Neural cell (in vitro differentiated cells): ENCODE data around the gene NEK6. TPM values are rescaled to one million over a fixed set of nuclear protein-coding genes. Genes with fewer than 3 reads are reported as not detected.

ENCODE experiments used
- H2AFZ ChIP-seq: fragments of 200-600, 300-800 bp; sonication (generic), shearing (Covaris generic); 2 replicates; pipeline ENCODE4 v1.6.0; 2014; ENCODE audit warnings: low read depth, mild to moderate bottlenecking, antibody characterized with exemption, low read length, moderate library complexity
- H3F3A ChIP-seq: fragments of 200-600 bp; shearing (Covaris generic); 2 replicates; pipeline ENCODE4 v1.6.1; 2016; ENCODE audit warnings: mild to moderate bottlenecking, moderate library complexity, mixed read lengths, antibody characterized with exemption, low read length; ENCODE audit not compliant: insufficient read depth, poor library complexity, severe bottlenecking
- H3K27ac ChIP-seq: fragments of 200-600, 300-800 bp; sonication (generic), shearing (Covaris generic); 2 replicates; pipeline ENCODE4 v1.5.1; 2014; ENCODE audit warnings: mild to moderate bottlenecking, low read length, moderate library complexity
- H3K27me3 ChIP-seq: fragments of 300-800, 200-600 bp; sonication (generic), shearing (Covaris generic); 2 replicates; pipeline ENCODE4 v1.6.0; 2014; ENCODE audit warnings: mild to moderate bottlenecking, low read depth, low read length, moderate library complexity; ENCODE audit not compliant: insufficient read depth
- H3K36me3 ChIP-seq: fragments of 300-800, 200-600 bp; sonication (generic), shearing (Covaris generic); 2 replicates; pipeline ENCODE4 v1.5.1; 2014; ENCODE audit warnings: mild to moderate bottlenecking, antibody characterized with exemption, low read length, moderate library complexity; ENCODE audit not compliant: insufficient read depth
- H3K4me2 ChIP-seq: fragments of 300-800, 200-600 bp; sonication (generic), shearing (Covaris generic); 2 replicates; pipeline ENCODE4 v1.6.0; 2014; ENCODE audit warnings: mild to moderate bottlenecking, low read length
- H3K4me3 ChIP-seq: fragments of 300-800, 200-600 bp; sonication (generic), shearing (Covaris generic); 2 replicates; pipeline ENCODE4 v1.5.1; 2014; ENCODE audit warnings: mild to moderate bottlenecking, low read length, moderate library complexity
- H3K79me2 ChIP-seq: fragments of 200-600 bp; shearing (Covaris generic); replicated peaks from 2 replicates; pipeline ENCODE4 v1.6.0; 2014; ENCODE audit warnings: mild to moderate bottlenecking, low read length, moderate library complexity; ENCODE audit not compliant: insufficient read depth
- H3K9ac ChIP-seq: fragments of 300-800, 200-600 bp; sonication (generic), shearing (Covaris generic); 2 replicates; pipeline ENCODE4 v1.6.1; 2016; ENCODE audit warnings: mild to moderate bottlenecking, low read length, mixed read lengths
- H3K9me2 ChIP-seq: fragments of 200-600 bp; shearing (Covaris generic); 2 replicates; pipeline ENCODE4 v1.6.1; 2016; ENCODE audit warnings: mild to moderate bottlenecking, low read length, mixed read lengths; ENCODE audit not compliant: insufficient read depth
- H3K9me3 ChIP-seq: fragments of 200-600, 300-800 bp; sonication (generic), shearing (Covaris generic); 2 replicates; pipeline ENCODE4 v1.6.1; 2016; ENCODE audit warnings: mild to moderate bottlenecking, mixed run types, low read length, moderate library complexity, mixed read lengths
- H4K20me1 ChIP-seq: fragments of 200-600 bp; shearing (Covaris generic); 2 replicates; pipeline ENCODE4 v1.6.1; 2016; ENCODE audit warnings: mild to moderate bottlenecking, mixed run types; ENCODE audit not compliant: insufficient read depth
- CTCF ChIP-seq: fragments of 450-650 bp; IDR thresholded peaks from 2 replicates; pipeline ENCODE4 v1.5.1; 2014; ENCODE audit warnings: antibody characterized with exemption, mild to moderate bottlenecking, moderate library complexity; ENCODE audit not compliant: poor library complexity, severe bottlenecking
- EP300 ChIP-seq: fragments of 450-650 bp; conservative IDR thresholded peaks from 2 replicates; pipeline ENCODE4 v1.6.1; 2014; ENCODE audit warnings: antibody characterized with exemption, mild to moderate bottlenecking, moderate library complexity; ENCODE audit not compliant: poor library complexity, severe bottlenecking
- EZH2 ChIP-seq: fragments of 200-600, 300-800 bp; shearing (Covaris generic), sonication (generic); IDR thresholded peaks from 2 replicates; pipeline ENCODE4 v1.6.1; 2014; ENCODE audit warnings: antibody characterized with exemption, low read length, borderline replicate concordance, mild to moderate bottlenecking; ENCODE audit not compliant: insufficient read depth, poor library complexity, severe bottlenecking
- MXI1 ChIP-seq: fragments of 450-650 bp; conservative IDR thresholded peaks from 2 replicates; pipeline ENCODE4 v1.6.1; 2014; ENCODE audit warnings: antibody characterized with exemption, mild to moderate bottlenecking; ENCODE audit not compliant: poor library complexity, severe bottlenecking
- POLR2AphosphoS5 ChIP-seq: IDR thresholded peaks from 2 replicates; pipeline ENCODE4 v1.6.1; 2012
- RAD21 ChIP-seq: fragments of 450-650 bp; conservative IDR thresholded peaks from 2 replicates; pipeline ENCODE4 v1.6.1; 2014; ENCODE audit warnings: antibody characterized with exemption, mild to moderate bottlenecking, moderate library complexity
- REST ChIP-seq: IDR thresholded peaks from 2 replicates; pipeline ENCODE4 v1.6.1; 2012; ENCODE audit warnings: borderline replicate concordance
- SMC3 ChIP-seq: fragments of 450-650 bp; conservative IDR thresholded peaks from 2 replicates; pipeline ENCODE4 v1.6.1; 2014; ENCODE audit warnings: antibody characterized with exemption, mild to moderate bottlenecking, moderate library complexity; ENCODE audit not compliant: poor library complexity
- TAF1 ChIP-seq: IDR thresholded peaks from 2 replicates; pipeline ENCODE4 v1.6.1; 2012; ENCODE audit warnings: low read depth
- polyA plus RNA-seq: library from polyadenylated mRNA; depleted of rRNA; stranded (reverse); fragments of >200 nt; gene quantifications from 2 replicates; pipeline ENCODE4 v1.2.3, GENCODE V29; 2014

The NEK6 gene
- polyA plus RNA-seq, 1 donor from 2014 or later, result 4.6 TPM

DNA sequence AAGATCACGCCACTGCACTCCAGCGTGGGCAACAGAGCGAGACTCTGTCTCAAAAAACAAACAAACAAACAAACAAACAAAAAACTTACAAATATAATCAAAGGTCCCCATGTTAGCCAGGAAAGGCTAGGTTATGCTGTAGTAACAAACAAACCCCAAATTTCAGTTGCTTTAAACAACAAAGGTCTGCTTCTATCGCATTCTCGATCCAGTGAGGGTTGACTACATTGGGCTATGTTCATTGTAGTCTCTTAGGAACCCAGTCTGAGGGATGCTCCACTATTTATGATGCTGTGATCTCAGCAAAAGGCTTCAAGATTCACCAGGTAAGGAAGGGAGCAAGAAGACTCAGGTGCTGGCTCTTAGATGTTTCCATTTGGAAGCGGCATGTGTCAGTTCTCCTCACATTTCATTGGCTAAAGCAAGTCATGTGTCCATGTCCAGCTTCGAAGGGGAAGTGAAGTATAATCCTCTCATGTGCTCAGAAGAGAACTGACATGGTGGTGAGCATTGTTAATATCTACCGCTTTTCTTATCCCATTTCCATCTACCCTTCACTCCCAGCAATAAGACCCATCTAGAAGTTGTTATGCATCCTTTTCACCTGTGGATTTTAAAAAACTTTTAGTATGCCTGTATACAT lies 26.5 kb upstream of the NEK6 start:
- H3K4me2 ChIP-seq, result no peak overlapping the region
- no peak overlapping the region for H2AFZ ChIP-seq
- H3K9ac ChIP-seq, result no peak overlapping the region
- H3K27me3 ChIP-seq, result no peaks in the 10 kb centered on the region
- no peaks in the 10 kb centered on the region for H3K36me3 ChIP-seq
- H3K79me2 ChIP-seq, result no peaks in the 10 kb centered on the region
- no peaks in the 10 kb centered on the region for H3F3A ChIP-seq
- H3K9me3 ChIP-seq, result no peaks in the 10 kb centered on the region
- H3K9me2 ChIP-seq, result no peaks in the 10 kb centered on the region
- TF ChIP-seq RAD21 (no peak), EZH2 (no peak), REST (no peak), POLR2AphosphoS5 (no peak)
- H4K20me1 ChIP-seq, result no peaks in the 10 kb centered on the region
- no peak overlapping the region for H3K27ac ChIP-seq
- H3K4me3 ChIP-seq, result no peak overlapping the region

GRCh38 chr9:124238546-124239140 lies 19.1 kb upstream of the NEK6 start:
- no peak overlapping the region for H3K4me2 ChIP-seq
- H2AFZ ChIP-seq, result no peak overlapping the region
- H3K27ac ChIP-seq, result no peak overlapping the region
- H3K27me3 ChIP-seq, result no peaks in the 10 kb centered on the region
- H3K9me2 ChIP-seq, result no peaks in the 10 kb centered on the region
- no peaks in the 10 kb centered on the region for H4K20me1 ChIP-seq
- H3K9ac ChIP-seq, result no peak overlapping the region
- TF ChIP-seq REST (no peak), POLR2AphosphoS5 (no peak), TAF1 (no peak), SMC3 (no peak), RAD21 (no peak), CTCF (no peak), EP300 (no peak), EZH2 (no peak), MXI1 (no peak)
- H3K9me3 ChIP-seq, result no peaks in the 10 kb centered on the region
- no peaks in the 10 kb centered on the region for H3K36me3 ChIP-seq
- H3K79me2 ChIP-seq, result no peaks in the 10 kb centered on the region
- no peaks in the 10 kb centered on the region for H3F3A ChIP-seq
- no peak overlapping the region for H3K4me3 ChIP-seq
